ENCODE results near the gene CD37. TPM values are rescaled to one million over a fixed set of nuclear protein-coding genes. Genes with fewer than 3 reads are reported as not detected.

Gene CD37
- total and polyA plus RNA-seq, 10 of the 15 experiments (the other 5 are each of a cell fraction or from before 2014, with no cell fraction given): 34.1 to 359 (median 108) TPM

DNA sequence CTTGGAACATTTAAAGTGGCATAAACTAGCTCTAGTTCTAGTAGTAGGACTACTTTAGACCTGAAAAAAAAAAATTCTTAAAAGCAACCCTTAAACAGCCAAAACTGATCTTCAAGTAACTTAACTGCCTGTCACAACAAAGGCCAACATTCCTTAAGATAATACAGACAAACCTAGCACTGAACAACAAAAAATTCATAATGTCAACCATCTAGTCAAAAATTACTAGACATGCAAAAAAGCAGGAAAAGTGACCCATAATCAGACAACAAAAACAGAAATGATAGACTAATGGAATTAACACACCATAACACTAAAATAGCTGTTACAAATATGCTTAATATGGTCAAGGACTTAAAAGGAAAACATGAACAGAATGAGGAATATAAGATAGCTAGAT is 16.9 kb upstream of the CD37 start:
- no peaks in the 10 kb centered on the region for H3K36me3 ChIP-seq (ENCODE audit: control insufficient read depth in 2 of 2, insufficient read depth in 2 of 2, low read length in 1 of 2)
- no peaks in the 10 kb centered on the region for H3K4me1 ChIP-seq (ENCODE audit: control insufficient read depth, insufficient read depth, low read length)
- no peak for FAIRE-seq
- no peaks in the 10 kb centered on the region for H3K79me2 ChIP-seq (ENCODE audit: control insufficient read depth, insufficient read depth, low read length)
- H4K20me1 ChIP-seq (ENCODE audit: control insufficient read depth, insufficient read depth): no peaks in the 10 kb centered on the region
- H3K27ac ChIP-seq (ENCODE audit: control insufficient read depth, insufficient read depth): no peak overlapping the region
- no peak overlapping the region for H2AFZ ChIP-seq (ENCODE audit: control insufficient read depth, low read depth, low read length)
- H3K9me3 ChIP-seq (replicated peaks; ENCODE audit: control insufficient read depth, insufficient read depth, low read length): peaks cover 6% of the 10 kb centered on the region; the same call in 2 of the 3 replicates
- H3K4me3 ChIP-seq: no peak overlapping the region
- RAD21 ChIA-PET (ENCODE audit: unreplicated experiment): no interaction called here
- SMC1A ChIA-PET (ENCODE audit: uncharacterized antibody, unreplicated experiment): interaction anchor here (1.1 to 1.7 kb wide), 4 partner anchors 9 to 73 kb away, joined by 3 to 5 read pairs (median 4); no protein-coding TSS in a partner anchor
- intact Hi-C loops (cut with micrococcal nuclease; ENCODE audit: unreplicated experiment) (no loop called here), in situ Hi-C loops (cut with MboI) (no loop called here)
- DNase-seq (ENCODE audit: low read depth, low spot score): no peak
- POLR2A ChIA-PET: interaction anchor here (0.6 kb wide), 3 partner anchors 271 to 1528 kb away, joined by 4 to 5 read pairs (median 4); no protein-coding TSS in a partner anchor
- H3K4me2 ChIP-seq (ENCODE audit: control insufficient read depth, insufficient read depth): no peak overlapping the region
- BruUV-seq (replicated peaks): no TSS peak
- no peak for ATAC-seq
- H3K27me3 ChIP-seq (replicated peaks in 1 of 2; ENCODE audit: control insufficient read depth in 2 of 2, insufficient read depth in 2 of 2, low read length in 1 of 2): no peaks in the 10 kb centered on the region
- CTCF ChIA-PET: interaction anchor here (0.8 to 1.9 kb wide), 5 partner anchors 9 to 17 kb away, joined by 3 to 12 read pairs (median 5); partner anchors contain the start of gene CD37
- H3K9ac ChIP-seq (ENCODE audit: control insufficient read depth, insufficient read depth, low read length): no peak overlapping the region
- no peak for TF ChIP-seq CHD2 (IDR thresholded peaks at IDR 0.05; ENCODE audit: borderline replicate concordance, low read depth, low read length)
- no peak for TF ChIP-seq KAT2A (conservative IDR thresholded peaks at IDR 0.05; ENCODE audit: control insufficient read depth, low read depth, low read length)
- no peak for TF ChIP-seq CREB1 (IDR thresholded peaks at IDR 0.05; ENCODE audit: low read depth)
- no peak for TF ChIP-seq ZBTB40 (IDR thresholded peaks at IDR 0.05; ENCODE audit: borderline replicate concordance)
- no peak for TF ChIP-seq PML (IDR thresholded peaks at IDR 0.05; ENCODE audit: low read length)
- TF ChIP-seq MYC (IDR thresholded peaks at IDR 0.05; ENCODE audit: insufficient read depth, insufficient read length, insufficient replicate concordance, low read length, severe bottlenecking): no peak
- TF ChIP-seq MEF2B (IDR thresholded peaks at IDR 0.05; ENCODE audit: partially characterized antibody, poor library complexity, severe bottlenecking): no peak
- TF ChIP-seq, protein P1, sequence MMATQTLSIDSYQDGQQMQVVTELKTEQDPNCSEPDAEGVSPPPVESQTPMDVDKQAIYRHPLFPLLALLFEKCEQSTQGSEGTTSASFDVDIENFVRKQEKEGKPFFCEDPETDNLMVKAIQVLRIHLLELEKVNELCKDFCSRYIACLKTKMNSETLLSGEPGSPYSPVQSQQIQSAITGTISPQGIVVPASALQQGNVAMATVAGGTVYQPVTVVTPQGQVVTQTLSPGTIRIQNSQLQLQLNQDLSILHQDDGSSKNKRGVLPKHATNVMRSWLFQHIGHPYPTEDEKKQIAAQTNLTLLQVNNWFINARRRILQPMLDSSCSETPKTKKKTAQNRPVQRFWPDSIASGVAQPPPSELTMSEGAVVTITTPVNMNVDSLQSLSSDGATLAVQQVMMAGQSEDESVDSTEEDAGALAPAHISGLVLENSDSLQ (IDR thresholded peaks at IDR 0.05): no peak
- no peak for TF ChIP-seq MLLT1 (IDR thresholded peaks at IDR 0.05)
- TF ChIP-seq ETV6 (conservative IDR thresholded peaks at IDR 0.05 in 1 of 2, IDR thresholded peaks at IDR 0.05 in 1 of 2; ENCODE audit: borderline replicate concordance in 1 of 2, low read depth in 1 of 2): no peak
- no peak for TF ChIP-seq E2F8 (IDR thresholded peaks at IDR 0.05; ENCODE audit: low read depth, partially characterized antibody)
- TF ChIP-seq SREBF1 (IDR thresholded peaks at IDR 0.05; ENCODE audit: low read length): no peak
- no peak for TF ChIP-seq ATF2 (IDR thresholded peaks at IDR 0.05; ENCODE audit: low read length)

All from GM12878 (cell line).